NB4 (cell line): ENCODE measurements around the gene DIDO1.

Source experiments
- CTCF ChIP-seq: IDR thresholded peaks from one replicate; pipeline ENCODE4 v1.5.1; 2012; ENCODE audit warnings: low read depth, low read length
- MAX ChIP-seq: IDR thresholded peaks from 2 replicates; pipeline ENCODE4 v1.6.1; 2011; ENCODE audit warnings: low read depth, low read length
- POLR2A ChIP-seq: IDR thresholded peaks from 2 replicates; pipeline ENCODE4 v1.6.1; 2011; ENCODE audit warnings: mild to moderate bottlenecking; ENCODE audit not compliant: insufficient read length; ENCODE audit errors: extremely low read depth

GRCh38 chr20:62854121-62854520 lies 72.2 kb downstream of the DIDO1 start:
- TF ChIP-seq CTCF (no peak), POLR2A (no peak), MAX (no peak)
